ENCODE data around the gene ZNF311. TPM values are rescaled to one million over a fixed set of nuclear protein-coding genes. Genes with fewer than 3 reads are reported as not detected.
A peak's percentile ranks its signal among the peaks of the same experiment; 100 is the strongest.

Gene ZNF311
- total and polyA plus RNA-seq, 2 of the 13 experiments (the other 11 are each of a cell fraction or from before 2014, with no cell fraction given): not detected

DNA sequence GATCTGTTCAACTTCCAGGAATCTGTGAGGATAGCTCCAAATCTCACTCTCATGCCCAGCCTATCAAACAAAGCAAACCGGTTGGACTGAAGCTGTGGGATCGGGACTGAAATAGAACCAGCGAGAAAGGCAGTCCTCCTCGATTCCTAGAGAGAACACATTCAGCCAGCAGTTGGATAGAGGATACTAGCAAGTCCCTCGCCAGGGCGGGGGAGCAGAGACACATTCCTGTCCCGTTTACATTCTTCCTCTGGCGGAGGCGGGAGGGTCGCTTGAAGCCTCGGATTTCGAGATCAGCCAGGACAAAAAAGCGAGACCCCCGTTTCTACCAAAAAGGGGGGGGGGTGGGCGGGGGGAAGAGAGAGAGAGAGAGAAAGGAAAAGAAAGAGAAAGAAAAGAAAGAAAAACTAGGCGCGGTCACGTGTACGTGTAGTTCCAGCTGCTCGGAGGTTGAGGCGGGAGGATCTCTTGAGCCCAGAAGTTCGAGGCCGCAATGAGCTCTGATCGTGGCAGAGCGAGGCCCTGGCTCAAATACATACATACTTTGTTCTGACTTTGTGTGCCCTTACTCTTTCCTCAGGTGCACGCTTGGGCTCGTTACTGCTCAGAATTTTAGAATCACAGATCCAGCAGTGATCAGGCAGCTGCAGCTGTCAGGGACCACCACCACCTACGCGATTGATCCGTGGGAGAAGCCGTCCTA lies 19.5 kb downstream of the ZNF311 start (continued):
- TF ChIP-seq NFE2L1 (CRISPR knock-in tag; IDR thresholded peaks at IDR 0.05; ENCODE audit: borderline replicate concordance) (no peak), ARNT2 (CRISPR knock-in tag; IDR thresholded peaks at IDR 0.05; ENCODE audit: low read depth) (peak; percentile 87; the same call in 1 of the 2 replicates), ZNF282 (IDR thresholded peaks at IDR 0.05; ENCODE audit: partially characterized antibody) (no peak), ZFYVE20 (CRISPR knock-in tag; IDR thresholded peaks at IDR 0.05; ENCODE audit: borderline replicate concordance, low read depth) (0 out of 2 replicates have a peak, but pooled peaks have one; percentile 45), ZNF605 (CRISPR knock-in tag; IDR thresholded peaks at IDR 0.05) (no peak), ZKSCAN8 (CRISPR knock-in tag; IDR thresholded peaks at IDR 0.05; ENCODE audit: borderline replicate concordance) (peak; percentile 70; the same call in 1 of the 2 replicates), FOXO1 (CRISPR knock-in tag; IDR thresholded peaks at IDR 0.05) (peak; percentile 50; the same call in 1 of the 2 replicates), ZSCAN29 (CRISPR knock-in tag; conservative IDR thresholded peaks at IDR 0.05) (peak; percentile 58; the same call in 1 of the 2 replicates), KLF11 (CRISPR knock-in tag; IDR thresholded peaks at IDR 0.05) (no peak), PHF21A (CRISPR knock-in tag; IDR thresholded peaks at IDR 0.05) (peak; percentile 26; the same call in 1 of the 2 replicates), JUNB (CRISPR knock-in tag; IDR thresholded peaks at IDR 0.05; ENCODE audit: borderline replicate concordance) (no peak), GABPA (IDR thresholded peaks at IDR 0.05; ENCODE audit: low read depth, low read length) (no peak), GABPA (CRISPR knock-in tag; IDR thresholded peaks at IDR 0.05; ENCODE audit: low read depth) (peak; percentile 77)
- TF ChIP-seq, protein P1, sequence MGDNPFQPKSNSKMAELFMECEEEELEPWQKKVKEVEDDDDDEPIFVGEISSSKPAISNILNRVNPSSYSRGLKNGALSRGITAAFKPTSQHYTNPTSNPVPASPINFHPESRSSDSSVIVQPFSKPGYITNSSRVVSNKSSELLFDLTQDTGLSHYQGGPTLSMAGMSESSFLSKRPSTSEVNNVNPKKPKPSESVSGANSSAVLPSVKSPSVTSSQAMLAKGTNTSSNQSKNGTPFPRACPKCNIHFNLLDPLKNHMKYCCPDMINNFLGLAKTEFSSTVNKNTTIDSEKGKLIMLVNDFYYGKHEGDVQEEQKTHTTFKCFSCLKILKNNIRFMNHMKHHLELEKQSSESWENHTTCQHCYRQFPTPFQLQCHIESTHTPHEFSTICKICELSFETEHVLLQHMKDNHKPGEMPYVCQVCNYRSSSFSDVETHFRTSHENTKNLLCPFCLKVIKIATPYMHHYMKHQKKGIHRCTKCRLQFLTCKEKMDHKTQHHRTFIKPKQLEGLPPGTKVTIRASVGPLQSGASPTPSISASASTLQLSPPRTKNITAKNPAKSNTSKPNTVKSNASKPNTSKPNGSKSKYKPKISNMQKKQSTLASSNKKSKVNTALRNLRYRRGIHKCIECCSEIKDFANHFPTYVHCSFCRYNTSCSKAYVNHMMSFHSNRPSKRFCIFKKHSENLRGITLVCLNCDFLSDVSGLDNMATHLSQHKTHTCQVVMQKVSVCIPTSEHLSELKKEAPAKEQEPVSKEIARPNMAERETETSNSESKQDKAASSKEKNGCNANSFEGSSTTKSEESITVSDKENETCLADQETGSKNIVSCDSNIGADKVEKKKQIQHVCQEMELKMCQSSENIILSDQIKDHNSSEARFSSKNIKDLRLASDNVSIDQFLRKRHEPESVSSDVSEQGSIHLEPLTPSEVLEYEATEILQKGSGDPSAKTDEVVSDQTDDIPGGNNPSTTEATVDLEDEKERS (CRISPR knock-in tag; IDR thresholded peaks at IDR 0.05): peak; percentile 57; the same call in 1 of the 2 replicates
- TF ChIP-seq, protein P2, sequence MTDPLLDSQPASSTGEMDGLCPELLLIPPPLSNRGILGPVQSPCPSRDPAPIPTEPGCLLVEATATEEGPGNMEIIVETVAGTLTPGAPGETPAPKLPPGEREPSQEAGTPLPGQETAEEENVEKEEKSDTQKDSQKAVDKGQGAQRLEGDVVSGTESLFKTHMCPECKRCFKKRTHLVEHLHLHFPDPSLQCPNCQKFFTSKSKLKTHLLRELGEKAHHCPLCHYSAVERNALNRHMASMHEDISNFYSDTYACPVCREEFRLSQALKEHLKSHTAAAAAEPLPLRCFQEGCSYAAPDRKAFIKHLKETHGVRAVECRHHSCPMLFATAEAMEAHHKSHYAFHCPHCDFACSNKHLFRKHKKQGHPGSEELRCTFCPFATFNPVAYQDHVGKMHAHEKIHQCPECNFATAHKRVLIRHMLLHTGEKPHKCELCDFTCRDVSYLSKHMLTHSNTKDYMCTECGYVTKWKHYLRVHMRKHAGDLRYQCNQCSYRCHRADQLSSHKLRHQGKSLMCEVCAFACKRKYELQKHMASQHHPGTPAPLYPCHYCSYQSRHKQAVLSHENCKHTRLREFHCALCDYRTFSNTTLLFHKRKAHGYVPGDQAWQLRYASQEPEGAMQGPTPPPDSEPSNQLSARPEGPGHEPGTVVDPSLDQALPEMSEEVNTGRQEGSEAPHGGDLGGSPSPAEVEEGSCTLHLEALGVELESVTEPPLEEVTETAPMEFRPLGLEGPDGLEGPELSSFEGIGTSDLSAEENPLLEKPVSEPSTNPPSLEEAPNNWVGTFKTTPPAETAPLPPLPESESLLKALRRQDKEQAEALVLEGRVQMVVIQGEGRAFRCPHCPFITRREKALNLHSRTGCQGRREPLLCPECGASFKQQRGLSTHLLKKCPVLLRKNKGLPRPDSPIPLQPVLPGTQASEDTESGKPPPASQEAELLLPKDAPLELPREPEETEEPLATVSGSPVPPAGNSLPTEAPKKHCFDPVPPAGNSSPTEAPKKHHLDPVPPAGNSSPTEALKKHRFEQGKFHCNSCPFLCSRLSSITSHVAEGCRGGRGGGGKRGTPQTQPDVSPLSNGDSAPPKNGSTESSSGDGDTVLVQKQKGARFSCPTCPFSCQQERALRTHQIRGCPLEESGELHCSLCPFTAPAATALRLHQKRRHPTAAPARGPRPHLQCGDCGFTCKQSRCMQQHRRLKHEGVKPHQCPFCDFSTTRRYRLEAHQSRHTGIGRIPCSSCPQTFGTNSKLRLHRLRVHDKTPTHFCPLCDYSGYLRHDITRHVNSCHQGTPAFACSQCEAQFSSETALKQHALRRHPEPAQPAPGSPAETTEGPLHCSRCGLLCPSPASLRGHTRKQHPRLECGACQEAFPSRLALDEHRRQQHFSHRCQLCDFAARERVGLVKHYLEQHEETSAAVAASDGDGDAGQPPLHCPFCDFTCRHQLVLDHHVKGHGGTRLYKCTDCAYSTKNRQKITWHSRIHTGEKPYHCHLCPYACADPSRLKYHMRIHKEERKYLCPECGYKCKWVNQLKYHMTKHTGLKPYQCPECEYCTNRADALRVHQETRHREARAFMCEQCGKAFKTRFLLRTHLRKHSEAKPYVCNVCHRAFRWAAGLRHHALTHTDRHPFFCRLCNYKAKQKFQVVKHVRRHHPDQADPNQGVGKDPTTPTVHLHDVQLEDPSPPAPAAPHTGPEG (CRISPR knock-in tag; IDR thresholded peaks at IDR 0.05): no peak
- TF ChIP-seq, protein P3, sequence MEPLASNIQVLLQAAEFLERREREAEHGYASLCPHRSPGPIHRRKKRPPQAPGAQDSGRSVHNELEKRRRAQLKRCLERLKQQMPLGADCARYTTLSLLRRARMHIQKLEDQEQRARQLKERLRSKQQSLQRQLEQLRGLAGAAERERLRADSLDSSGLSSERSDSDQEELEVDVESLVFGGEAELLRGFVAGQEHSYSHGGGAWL (CRISPR knock-in tag; IDR thresholded peaks at IDR 0.05): peak; percentile 65; the same call in 1 of the 2 replicates
- TF ChIP-seq, protein P4, sequence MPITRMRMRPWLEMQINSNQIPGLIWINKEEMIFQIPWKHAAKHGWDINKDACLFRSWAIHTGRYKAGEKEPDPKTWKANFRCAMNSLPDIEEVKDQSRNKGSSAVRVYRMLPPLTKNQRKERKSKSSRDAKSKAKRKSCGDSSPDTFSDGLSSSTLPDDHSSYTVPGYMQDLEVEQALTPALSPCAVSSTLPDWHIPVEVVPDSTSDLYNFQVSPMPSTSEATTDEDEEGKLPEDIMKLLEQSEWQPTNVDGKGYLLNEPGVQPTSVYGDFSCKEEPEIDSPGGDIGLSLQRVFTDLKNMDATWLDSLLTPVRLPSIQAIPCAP (CRISPR knock-in tag; IDR thresholded peaks at IDR 0.05; ENCODE audit: low read depth): no peak
